GM12891 (cell line): ENCODE results near the gene TMEM234.

Experiments used
- DNase-seq: peaks from one replicate; pipeline ENCODE4 v3.0.0; 2011; ENCODE audit warnings: low spot score; ENCODE audit not compliant: insufficient read length
- FAIRE-seq: peaks from 2 replicates; lab custom pipeline; 2011; peaks lifted over from hg19 to GRCh38; lab: Jason Lieb, UNC
- PAX5 ChIP-seq: IDR thresholded peaks from 2 replicates; pipeline ENCODE4 v1.6.1; 2011; ENCODE audit warnings: low read length, moderate library complexity, mild to moderate bottlenecking; ENCODE audit not compliant: insufficient read depth, severe bottlenecking
- POLR2A ChIP-seq: IDR thresholded peaks from 2 replicates; pipeline ENCODE4 v1.6.1; 2011; ENCODE audit warnings: low read depth, low read length, control low read depth
- POLR2AphosphoS5 ChIP-seq: IDR thresholded peaks from 2 replicates; pipeline ENCODE4 v1.6.1; 2011; ENCODE audit warnings: low read depth, low read length, control low read depth
- POU2F2 ChIP-seq: IDR thresholded peaks from 2 replicates; pipeline ENCODE4 v1.6.1; 2011; ENCODE audit warnings: low read depth, mild to moderate bottlenecking, control low read depth, low read length, moderate library complexity
- SPI1 ChIP-seq: IDR thresholded peaks from 2 replicates; pipeline ENCODE4 v1.6.1; 2011; ENCODE audit warnings: low read depth, low read length, control low read depth
- TAF1 ChIP-seq: IDR thresholded peaks from 2 replicates; pipeline ENCODE4 v1.6.1; 2011; ENCODE audit warnings: low read depth, low read length, control low read depth

The TMEM234 gene

DNA sequence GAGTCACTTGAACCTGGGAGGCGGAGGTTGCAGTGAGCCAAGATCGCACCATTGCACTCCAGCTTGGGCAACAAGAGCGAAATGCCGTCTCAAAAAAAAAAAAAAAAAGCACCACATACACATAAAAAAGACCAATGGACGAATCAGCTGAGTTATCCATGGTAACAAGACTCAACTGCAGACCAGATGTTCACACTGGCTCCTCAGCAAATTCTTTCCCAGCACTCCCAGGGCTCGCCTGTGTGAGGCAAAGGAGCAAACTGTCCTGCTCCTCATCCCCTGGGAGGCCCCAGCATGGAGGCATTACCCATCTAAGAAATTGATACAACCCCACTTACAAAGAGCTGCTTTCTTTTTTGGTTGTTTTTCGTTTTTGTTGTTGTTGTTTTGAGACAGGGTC is 3.1 kb downstream of the TMEM234 start:
- no peak for FAIRE-seq
- no peak for DNase-seq
- TF ChIP-seq TAF1 (no peak), POLR2AphosphoS5 (no peak), SPI1 (no peak), POLR2A (no peak), POU2F2 (no peak), PAX5 (no peak)

DNA sequence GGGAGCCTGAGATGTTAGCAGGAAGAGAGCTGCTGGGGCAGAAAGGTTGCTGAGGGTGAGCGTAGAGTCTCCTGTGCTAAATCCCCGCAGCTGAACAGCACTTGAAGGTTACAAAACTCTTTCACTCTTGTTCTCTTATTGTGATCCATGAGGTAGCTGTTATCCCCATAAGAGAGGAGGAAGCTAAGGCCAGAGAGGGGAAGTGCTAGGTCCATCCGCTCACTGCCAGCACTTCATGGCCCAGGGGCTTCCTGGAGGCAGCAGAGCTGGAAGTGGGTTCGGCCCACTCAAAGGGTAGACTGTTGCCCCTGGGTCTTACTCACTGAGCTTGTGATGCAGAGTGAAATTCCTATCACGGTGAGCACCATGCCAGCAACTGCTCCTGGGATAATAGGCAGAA is 5.6 kb downstream of the TMEM234 start:
- TF ChIP-seq POLR2A (no peak), POLR2AphosphoS5 (no peak)
- FAIRE-seq (no peak), DNase-seq (no peak)

DNA sequence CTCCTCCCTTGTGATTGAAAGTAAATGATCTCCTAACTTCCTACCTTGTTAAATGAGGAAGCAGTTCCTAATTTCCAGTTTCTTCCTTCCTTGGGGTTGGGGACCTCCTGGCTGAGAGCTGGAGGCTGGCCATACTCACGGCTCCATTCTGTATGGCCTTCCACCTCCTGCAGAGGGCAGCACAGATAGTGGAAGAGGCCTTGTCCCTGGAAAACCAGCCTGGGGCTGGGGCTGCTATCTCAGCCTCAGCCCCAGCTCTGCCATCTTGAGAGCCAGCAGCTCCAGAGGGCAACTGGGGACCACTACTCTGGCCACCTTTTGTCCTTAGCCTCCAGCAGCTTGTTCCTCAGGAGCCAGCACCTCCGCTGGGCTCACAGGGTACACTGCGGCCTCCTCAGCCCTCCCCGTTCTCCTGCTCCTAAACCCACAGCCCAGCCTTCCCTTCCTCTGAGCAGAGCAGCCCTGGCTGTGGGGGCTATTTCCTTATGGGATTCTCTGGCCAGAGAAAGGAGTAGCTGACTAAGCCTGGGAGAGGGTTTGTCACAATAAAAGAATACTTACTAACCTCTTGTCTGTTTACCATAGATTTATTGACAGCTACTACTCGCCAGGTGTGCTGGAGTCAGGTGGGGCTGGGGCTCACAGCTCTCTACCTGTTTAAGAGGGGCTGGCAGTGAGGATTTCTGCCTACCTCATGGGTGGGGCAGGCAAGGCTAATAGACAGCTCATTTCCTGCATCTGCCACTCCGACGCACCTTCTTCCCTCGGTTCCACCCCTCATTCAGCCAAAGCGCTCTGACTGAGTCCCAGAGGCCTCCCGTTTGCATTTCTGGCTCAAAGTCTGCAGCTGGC is 6.3 kb downstream of the TMEM234 start:
- DNase-seq (peak; percentile 56), FAIRE-seq (peak; percentile 81)
- TF ChIP-seq PAX5, result no peak
- no peak for TF ChIP-seq POU2F2
- TF ChIP-seq SPI1, result no peak
- no peak for TF ChIP-seq POLR2A
- no peak for TF ChIP-seq TAF1
- no peak for TF ChIP-seq POLR2AphosphoS5

GRCh38 chr1:32208891-32209328 is 13.2 kb downstream of the TMEM234 start, which contains the start of gene DCDC2B:
Gene DCDC2B, plus strand, starts transcription at chr1:32209089. Its CDS starts 5 bp downstream, at chr1:32209094.
- no peak for TF ChIP-seq PAX5
- no peak for TF ChIP-seq POLR2A
- no peak for TF ChIP-seq POU2F2
- TF ChIP-seq POLR2AphosphoS5, result no peak
- TF ChIP-seq SPI1, result no peak
- TF ChIP-seq TAF1, result no peak
- FAIRE-seq (peak; percentile 20), DNase-seq (no peak)

- no peak for FAIRE-seq
These were observed 13.7 kb downstream of the TMEM234 start for GRCh38 chr1:32208469-32208868.

GRCh38 chr1:32205401-32206370 is 16.5 kb downstream of the TMEM234 start, which contains the start of gene IQCC:
Gene IQCC, plus strand, starts transcription at chr1:32205671. Its CDS starts 11 bp downstream, at chr1:32205682.
- FAIRE-seq, result peak; percentile 98
- DNase-seq, result peak; percentile 93
- TF ChIP-seq POU2F2 (no peak; the same call in 1 of the 2 replicates), POLR2AphosphoS5 (peak; percentile 83), PAX5 (no peak), TAF1 (0 out of 2 replicates have a peak, but pooled peaks have one; percentile 16), POLR2A (peak; percentile 69), SPI1 (no peak)

More at GRCh38 chr1:32208469-32208868, 13.7 kb downstream of the TMEM234 start:
- no peak for DNase-seq
- TF ChIP-seq TAF1 (no peak), POU2F2 (no peak), POLR2A (no peak), PAX5 (no peak), SPI1 (no peak; the same call in 1 of the 2 replicates), POLR2AphosphoS5 (no peak)

- no peak for TF ChIP-seq PAX5
- no peak for TF ChIP-seq SPI1
- no peak for TF ChIP-seq POLR2AphosphoS5
- TF ChIP-seq TAF1, result no peak
- no peak for FAIRE-seq
- DNase-seq, result no peak
These were observed 17.2 kb downstream of the TMEM234 start for GRCh38 chr1:32204943-32205361.

GRCh38 chr1:32201011-32201855 is 20.9 kb downstream of the TMEM234 start:
- TF ChIP-seq POLR2AphosphoS5 (0 out of 2 replicates have a peak, but pooled peaks have one; percentile 28), POLR2A (peak; percentile 56; the same call in 1 of the 2 replicates), SPI1 (0 out of 2 replicates have a peak, but pooled peaks have one; percentile 12), PAX5 (no peak), TAF1 (peak; percentile 2; the same call in 1 of the 2 replicates), POU2F2 (no peak)
- FAIRE-seq (peak; percentile 87), DNase-seq (peak; percentile 62)

DNA sequence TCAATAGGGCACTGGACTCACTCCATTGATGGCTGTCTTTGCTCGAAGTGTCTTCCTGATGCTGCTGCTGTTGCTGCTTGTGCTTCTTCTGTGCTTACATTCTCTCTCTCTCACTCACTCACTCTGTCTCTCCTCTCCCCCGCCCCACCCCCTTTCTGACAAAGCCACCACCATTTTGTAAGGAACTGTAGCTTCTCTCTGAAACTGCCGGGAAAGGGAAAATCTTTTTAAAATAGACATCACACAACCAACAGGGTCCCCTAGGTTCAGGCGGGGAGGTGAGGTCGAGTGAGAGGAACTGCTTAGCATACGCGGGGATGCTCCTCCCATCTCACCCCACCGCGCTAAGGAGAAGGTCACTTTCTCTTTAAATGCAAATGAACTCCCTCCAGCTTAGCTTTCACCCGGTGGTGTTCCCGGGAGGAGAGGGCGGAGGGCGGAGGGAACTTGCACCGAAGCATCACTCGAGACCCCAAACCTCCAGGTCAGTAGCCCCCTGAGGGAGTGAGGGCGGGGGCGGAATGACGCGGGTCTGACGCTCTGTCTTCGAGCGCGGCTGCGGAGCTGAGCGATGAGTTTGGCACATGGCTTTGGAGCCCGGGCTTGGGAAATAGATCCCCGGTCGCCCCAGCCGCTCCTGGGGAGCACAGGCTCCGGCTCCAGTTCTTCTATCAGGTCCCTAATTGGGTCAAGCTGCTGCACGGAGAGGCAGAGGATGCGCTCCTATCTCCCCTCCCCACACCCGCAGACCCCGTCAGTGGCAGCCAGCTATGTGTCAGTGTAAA is 21.7 kb downstream of the TMEM234 start, which contains the start of gene CCDC28B:
Gene CCDC28B, plus strand, starts transcription at position 370 of the 785 bp plus-strand sequence. CDS start 1,341 bp downstream, outside the sequence.
- FAIRE-seq (peak; percentile 90), DNase-seq (peak; percentile 71)
- TF ChIP-seq TAF1 (no peak), POLR2A (no peak), POU2F2 (peak; percentile 98), PAX5 (no peak), SPI1 (peak; percentile 61)
